Stimulated activated CD8-positive, alpha-beta memory T cell treated with anti-CD3 and anti-CD28 coated beads, Interleukin-12 subunit alpha, Interleukin-12 subunit beta, amount 100 ng/mL, for 4 hours (primary cell): Measurements from ENCODE around the gene SMYD3.

ENCODE experiments used
- DNase-seq: peaks from one replicate; pipeline ENCODE4 v3.0.0-alpha.2; 2020; ENCODE audit warnings: low read depth

SMYD3 gene

DNA sequence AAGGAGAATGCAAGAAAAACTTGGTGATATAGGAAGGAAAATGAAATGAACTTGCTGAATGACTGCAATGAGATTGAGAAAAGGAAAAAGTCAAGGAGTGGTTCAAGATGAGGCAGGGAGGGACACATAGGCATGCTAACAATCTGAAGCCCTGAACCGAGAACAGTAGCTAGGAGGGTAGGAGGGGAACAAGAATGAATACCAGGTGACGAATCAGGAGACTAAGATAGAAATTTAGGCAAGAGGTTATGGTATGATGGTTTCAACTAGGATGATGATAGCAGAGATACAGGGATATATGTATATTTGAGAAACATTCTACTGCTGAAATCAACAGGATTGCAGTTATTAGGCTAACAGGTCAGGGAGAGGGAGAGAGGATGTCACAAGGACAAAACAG lies 44.1 kb downstream of the SMYD3 start:
- DNase-seq = no peak

DNA sequence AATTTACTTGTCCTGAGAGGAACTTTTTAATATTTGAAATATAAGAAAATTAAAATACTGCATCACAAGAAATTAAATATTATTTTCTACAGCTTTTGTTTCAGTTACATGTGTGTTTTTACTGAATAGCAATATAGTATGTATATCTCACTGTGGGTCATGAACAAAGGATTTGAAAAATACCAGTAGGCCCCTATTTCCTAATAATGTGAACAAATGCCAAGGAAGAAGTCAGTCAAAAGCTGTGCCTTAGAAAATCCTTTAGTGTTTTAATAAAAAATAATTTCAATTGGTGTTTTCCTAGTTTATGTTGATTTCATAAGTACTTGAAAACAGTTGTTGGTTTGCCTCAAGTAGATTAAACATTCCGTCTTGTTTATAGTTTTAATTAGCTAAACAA lies 46.7 kb downstream of the SMYD3 start:
- no peak for DNase-seq

DNA sequence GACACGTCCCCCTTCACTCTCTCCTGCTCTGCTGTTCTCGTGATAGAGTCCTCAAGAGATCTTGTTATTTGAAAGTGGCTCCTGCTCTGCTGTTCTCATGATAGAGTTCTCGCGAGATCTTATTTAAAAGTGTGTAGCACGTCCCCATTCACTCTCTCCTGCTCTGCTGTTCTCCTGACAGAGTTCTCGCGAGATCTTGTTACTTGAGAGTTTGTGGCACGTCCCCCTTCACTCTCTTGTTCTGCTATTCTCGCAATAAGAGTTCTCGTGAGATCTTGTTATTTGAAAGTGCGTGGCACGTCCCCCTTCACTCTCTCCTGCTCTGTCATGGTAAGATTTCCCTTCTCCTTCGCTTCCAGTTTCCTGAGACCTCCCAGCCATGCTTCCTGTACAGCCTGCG lies 47.9 kb downstream of the SMYD3 start:
- DNase-seq = no peak

DNA sequence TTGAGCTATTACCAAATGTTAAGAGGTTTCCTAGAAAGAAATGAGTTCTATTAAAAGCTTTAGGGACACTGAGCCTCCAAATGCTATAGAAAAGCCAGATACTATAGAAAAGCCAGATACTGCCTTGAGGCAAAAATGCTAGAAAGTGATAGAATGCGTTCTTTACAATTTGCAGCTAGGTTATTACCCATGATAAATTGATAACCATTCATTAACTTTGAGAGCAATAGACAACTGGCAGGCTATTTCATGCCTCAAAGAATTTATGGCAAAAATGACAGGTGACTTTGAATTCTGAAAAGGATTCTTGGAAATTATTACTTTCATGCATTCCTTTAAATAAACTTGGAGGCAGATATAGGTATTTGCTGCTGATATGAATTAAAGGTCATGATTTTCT lies 51.6 kb downstream of the SMYD3 start:
- no peak for DNase-seq

DNA sequence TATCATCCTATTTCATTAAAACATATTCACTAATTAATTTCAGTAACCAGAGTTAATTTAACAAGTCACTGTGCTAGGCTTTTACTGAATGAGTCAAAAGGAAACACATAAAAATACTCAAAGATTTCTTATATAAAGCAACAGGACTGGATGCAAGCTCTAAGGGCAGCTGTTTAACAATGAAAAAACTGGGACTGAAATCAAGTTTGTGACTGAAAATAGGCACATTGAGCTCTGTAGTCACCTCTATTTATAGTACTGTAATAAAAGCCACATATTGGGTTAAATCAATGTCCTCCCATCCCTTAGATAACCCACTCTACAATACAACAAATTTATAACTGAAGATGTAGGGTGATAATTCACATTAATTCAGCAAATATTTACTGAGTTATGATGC lies 52.4 kb downstream of the SMYD3 start:
- no peak for DNase-seq

DNA sequence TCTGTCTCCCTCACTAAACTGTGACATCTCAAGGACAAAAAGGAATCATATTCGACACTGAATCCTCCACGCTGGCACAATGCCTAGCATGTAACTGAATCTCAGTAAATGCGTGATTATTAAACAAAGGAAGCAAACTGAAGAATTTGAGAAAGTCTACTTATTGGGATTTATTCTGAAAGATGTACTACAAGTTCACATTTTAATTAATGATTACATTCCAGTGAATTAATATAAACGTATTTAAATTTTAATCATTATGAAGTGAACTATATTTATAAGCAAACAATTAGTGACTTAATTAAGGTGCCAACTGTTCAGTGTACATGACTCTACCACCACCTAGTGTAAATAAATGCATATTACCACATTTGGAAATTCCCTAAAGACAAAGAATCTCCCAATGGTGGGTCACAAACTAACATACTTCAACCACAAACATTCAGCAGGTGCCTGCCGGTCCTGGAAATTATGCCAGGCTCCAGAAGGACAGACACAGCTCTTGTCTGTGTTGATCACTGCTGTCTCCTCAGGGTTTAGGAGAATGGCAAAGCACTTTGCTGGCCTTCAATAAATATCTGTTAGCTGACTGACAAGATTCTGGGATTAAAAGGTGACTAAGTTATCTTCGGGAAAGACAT lies 56.3 kb downstream of the SMYD3 start:
- no peak for DNase-seq

DNA sequence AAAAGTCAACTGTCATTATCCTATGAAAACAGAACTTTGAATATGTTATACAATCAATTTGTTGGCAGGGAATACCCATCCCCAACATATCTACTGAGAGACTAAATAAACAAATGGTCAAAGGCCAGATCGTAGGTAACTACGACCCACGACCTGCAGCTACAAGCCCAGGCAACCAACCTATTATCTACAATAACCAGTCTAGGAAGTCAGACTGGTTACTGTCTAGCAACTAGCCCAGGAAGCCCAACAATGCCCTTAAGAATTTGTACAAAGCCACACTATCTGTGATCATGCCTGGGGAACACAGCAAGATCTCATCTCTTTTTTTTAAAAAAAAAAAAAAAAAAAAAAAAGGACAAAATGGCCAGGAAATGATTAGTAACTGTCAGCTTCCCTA lies 58.7 kb downstream of the SMYD3 start:
- DNase-seq = no peak

DNA sequence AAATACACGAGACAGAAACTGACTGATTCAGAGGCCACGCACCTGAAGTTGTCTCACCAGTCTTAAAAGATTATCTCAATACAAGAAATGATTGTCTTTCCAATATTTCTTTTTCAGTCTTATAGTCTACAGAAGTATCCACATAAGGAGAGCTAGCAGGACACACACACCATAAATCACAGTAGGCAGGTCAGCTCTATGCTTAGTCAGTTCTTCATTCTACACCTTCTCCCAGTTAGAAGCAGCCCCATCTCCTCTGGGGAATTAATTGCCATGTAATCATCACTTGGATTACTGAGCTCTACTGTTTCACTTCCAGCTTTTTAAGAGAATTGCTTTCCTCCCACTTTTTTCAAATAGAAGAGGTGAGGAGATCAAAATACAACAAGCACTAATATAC lies 59.6 kb downstream of the SMYD3 start:
- no peak for DNase-seq

DNA sequence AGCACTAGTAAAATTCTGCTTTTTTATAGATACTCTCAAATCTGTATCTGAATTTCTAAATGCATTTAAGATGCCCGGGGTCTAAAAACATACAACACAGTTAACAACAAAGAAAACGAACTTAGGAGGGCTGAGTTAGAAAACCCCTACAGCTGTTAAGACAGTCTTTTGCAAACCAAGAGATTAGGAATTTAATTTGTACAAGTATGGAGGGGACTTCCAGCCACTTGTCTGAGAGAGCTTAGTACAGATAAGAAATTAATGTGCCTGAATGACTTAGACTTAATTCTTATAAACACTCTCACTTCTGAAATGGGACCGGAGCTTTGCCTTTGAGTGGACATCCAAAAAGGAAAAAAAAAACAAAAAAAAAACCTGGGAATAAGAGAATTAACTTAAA lies 61.6 kb downstream of the SMYD3 start:
- DNase-seq = no peak

DNA sequence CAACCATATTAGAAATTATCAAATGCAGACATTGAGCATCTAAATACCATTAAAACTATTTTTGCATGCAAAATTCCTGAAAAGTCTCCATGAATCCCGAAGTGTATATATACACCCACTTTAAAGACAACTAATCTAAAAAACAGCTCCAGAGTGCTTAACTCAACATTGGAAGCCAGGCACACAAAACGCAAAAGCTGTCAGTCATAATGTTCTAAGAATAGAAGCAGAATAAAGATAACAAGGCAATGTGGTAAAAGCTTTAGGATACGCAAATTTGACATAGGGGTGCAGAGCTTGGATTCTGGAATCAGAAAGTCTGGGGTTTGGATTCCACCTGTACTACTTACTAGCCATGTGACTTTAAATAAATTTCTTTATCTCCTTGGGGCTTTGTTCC lies 62.5 kb downstream of the SMYD3 start:
- no peak for DNase-seq

DNA sequence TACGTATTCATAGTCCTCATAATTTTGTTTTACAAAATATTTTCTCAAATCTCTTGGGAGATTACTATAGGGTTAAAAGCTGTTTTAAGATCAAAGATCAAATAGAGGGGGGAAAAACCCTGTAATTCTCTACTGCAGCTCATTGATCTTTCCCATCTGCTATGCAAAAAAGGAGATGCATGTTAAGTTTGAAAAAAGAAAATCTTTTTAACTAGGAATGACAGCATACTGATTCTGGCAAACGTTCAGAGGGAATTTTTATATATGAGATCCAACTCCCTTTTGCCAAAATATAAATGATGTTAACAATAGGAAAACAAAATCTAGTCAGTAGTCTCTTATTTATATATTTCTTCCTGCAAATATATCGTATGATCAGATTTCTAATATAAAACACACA lies 69.1 kb downstream of the SMYD3 start:
- DNase-seq = no peak

DNA sequence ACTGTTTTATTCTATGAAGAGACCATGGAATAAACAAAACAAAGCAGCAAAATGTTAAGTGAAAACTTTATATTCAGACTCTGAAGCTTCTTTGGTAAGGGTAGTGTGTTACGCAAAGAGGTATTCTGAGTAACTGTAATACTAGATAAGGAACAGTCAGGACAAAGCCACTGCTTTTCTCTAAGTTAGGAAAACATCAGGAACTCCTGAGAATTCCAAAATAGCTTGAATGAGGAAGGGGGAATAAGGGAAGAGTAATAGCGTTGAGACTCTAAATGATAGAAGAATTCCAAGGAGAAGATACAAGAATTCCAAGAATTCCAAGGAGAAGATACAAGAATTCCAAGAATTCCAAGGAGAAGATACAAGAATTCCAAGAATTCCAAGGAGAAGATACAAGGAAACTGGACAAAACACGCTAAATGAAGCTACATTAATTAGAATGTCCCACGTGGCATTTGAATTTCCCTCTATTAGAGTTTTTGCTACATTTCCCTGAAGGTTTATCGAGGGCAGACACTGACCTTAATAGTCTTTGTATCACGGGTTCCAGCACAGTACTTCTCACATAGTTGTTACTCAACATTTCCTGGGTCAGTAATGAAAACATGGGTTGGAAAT lies 71.5 kb downstream of the SMYD3 start:
- DNase-seq = no peak

DNA sequence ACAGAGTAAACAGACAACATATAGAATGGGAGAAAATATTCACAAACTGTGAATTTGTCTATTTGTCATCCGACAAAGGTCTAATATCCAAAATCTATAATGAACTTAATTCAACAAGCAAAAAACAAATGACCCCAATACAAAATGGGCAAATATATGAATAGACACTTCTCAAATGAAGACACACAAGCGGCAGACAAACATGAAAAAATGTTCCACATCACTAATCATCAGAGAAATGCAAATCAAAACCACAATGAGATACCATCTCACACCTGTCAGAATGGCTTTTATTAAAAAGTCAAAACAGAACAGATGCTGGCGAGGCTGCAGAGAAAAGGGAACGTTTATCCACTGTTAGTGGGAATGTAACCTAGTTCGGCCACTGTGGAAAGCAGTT lies 72.7 kb downstream of the SMYD3 start:
- DNase-seq = no peak

DNA sequence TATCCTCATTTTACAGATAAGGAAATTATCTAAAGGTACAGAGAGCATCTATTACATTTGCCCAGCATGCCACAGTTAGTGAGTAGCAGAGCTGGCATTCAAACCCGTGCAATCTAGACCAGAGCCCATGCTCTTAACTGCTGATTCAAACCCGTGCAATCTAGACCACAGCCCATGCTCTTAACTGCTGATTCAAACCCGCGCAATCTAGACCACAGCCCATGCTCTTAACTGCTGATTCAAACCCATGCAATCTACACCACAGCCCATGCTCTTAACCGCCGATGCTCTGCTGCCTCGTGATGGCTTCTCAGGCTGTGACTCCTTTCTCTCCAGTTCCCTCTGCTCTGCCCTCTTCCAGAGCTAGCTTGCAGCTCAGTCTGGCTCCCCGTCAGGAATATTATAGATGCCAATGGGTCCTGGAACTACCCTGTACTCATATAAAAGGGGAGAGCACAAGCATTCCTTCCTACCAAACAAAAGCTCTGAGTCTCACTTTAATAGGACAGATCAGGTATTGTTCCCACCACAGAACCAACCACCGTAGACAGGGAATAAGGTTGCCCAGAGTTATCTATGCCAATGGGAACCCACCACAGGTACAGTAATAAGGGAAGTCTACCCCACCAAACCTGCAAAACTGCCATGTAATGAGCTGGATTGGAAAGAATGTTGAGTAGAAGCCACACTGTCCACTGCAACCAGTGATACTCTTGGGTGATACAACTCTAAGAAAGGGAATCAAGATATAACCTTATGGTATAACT lies 78.4 kb downstream of the SMYD3 start:
- no peak for DNase-seq

DNA sequence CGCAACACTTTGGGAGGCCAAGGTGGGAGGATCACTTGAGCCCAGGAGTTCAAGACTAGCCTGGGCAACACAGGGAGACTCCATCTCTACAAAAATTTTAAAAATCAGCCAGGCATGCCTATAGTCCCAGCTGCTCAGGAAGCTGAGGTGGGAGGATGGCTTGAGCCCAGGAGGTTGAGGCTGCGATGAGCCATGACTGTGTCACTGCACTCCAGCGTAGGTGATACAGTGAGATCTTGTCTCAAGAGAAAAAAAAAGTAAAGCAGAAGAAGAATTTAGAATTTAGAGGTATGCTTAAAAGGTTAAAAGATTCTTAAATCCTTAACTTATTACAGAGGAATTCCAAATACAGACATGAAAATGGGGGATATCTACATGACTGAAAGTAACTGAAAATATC lies 79.5 kb downstream of the SMYD3 start:
- no peak for DNase-seq

DNA sequence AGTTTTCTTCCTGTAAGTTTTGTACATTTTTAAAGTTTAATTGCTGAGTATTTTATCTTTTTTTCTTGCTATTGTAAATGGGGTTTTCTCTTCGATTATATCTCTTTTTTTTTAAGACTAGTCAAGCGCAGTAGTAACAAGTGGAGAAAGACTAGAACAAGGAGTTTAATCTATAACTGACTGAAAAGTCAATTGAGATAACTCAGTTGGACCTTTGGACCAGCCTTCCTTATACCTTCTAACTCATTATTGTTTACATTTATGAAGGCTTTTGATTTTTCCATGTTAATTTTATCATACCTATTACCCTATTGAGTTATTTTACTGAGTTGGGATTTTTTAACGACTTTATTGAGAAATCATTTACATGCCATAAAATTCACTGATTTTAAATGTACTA lies 81.2 kb downstream of the SMYD3 start:
- no peak for DNase-seq

DNA sequence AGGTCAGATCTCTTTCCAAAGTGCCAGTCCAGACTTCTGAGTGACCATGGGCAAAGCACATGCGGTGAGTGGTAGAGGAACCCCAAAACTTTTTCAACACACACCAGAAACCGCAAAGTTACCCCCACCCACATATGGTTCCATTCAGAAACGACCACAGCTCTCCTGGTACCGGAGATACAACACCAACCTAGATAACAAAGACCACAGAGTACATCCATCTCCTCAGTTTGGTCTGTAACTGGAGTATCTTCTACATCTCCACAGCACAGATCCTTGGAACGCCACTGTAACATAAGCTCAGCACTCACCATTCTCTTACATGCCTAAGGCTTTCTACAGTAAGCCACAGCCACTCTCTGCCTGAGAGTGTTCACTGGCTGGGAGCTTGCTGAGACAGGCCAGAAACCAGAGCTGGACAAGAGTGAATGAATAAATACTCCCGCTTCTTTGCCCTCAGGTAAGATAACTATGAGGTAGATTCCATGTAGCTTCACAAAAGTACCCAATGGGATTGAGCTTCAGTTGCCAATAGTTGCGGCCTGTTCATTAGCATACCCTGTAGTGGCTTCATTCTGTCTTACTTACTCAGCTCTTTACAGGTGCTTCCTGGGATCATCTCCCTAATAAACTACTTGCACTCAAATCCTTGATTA lies 81.8 kb downstream of the SMYD3 start:
- no peak for DNase-seq

DNA sequence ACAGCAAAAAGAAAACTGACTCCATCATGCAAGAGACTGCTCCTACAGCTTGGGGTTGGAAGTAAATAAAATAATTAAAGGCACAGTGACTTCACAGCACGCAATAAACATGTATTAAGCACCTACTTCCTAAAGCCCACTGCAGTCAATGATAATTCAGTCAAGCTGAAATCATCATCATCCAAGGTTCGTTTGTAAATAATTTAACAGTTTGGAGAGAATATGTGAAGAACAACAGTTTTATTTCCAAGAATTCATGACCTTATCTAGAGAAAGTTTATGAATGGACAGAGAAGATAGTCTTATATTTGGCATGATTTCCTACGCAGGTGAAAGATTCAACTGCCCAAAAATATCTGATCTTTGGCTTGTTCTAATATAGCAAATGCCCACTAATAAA lies 86.8 kb downstream of the SMYD3 start:
- DNase-seq = no peak

DNA sequence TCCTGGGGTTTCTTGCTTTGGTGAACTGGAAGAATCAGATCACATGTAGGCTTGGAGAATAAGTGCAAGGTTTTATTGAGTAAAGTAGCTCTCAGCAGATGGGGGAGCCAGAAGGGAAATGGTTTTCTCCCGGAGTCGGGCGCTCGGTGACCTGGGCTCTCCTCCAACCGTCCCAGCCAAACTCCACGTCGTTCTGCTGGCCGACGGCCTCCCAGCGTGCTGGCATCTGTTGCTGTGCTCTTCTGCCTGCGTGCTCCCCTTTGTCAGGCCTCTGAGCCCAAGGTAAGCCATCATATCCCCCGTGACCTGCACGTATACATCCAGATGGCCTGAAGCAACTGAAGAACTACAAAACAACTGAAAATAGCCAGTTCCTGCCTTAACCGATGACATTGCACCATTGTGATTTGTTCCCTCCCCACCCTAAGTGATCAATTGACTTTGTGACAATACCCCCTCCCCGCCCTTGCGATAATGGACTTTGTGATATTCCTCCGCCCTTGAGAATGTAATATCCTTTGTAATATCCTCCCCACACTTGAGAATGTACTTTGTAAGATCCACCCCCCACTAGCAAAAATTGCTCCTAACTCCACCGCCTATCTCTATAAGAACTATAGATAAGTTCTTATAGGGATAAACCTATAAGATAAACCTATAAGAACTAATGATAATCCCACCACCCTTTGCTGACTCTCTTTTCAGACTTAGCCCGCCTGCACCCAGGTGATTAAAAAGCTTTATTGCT lies 88.3 kb downstream of the SMYD3 start:
- no peak for DNase-seq

DNA sequence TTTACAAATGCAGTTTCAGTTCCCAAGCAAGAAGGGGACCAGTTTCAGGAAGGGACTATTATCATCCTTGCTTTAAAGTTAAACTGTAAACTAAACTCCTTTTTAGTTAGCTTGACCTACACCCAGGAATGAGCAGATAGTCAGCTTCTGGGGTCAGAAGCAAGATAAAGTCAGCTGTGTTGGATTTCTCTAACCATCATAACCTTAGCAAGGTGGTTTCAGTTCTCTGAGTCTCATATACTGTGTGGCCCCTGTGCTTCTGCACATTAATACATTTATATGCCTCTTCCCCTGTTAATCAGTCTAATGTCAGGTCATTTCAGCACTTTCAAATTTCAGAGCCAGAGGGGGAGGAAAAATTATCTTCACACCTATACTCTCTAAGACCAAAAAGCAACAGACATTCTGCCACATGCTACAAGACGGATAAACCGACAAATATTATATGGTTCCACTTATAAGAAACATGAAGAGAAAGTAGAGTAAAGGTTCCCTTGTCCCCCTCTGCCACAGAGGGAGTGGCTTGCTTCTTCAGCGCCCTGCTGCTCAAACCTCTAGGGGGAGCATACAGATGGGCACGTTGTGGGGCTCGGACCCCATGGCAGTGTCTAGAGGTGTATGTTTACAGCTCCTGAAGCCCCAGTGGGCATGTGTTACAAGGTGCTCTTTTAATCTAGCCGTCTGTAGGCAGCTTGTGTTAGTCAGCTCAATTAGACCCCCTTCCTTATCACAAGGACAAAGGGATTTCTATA lies 89.1 kb downstream of the SMYD3 start:
- no peak for DNase-seq

DNA sequence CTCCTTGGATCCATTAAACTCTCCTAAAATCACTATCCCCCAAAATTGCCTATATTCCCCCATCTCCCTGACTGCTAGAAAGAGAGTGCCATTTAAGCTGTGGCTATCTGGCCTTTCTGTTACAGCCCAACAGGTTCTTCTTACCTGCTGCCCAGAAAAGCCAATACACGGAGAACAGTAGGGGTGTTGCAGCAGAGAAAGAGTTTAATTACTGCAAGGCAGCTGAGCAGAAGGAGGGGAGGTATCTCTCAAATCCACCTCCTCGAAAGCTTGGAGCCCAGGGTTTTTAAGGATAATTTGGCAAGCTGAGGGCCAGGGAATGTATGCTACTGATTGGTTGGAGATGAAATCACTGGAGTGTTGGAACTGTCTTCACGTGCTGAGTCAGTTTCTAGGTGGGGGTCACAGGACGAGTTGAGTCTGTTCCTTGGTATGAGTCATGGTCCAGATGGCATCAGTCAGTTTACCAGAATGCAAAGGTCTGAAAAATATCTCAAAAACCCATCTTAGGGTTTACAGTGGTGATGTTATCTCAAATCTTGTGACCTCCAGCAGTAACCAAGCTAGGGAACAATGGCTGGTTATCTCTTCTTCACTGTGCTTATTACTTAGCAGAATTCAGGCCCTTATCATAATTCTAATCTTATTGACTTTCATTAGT lies 89.8 kb downstream of the SMYD3 start:
- no peak for DNase-seq
